SK-N-SH (cell line): ENCODE measurements around the gene GFI1B. TPM values are rescaled to one million over a fixed set of nuclear protein-coding genes. Genes with fewer than 3 reads are reported as not detected.

ENCODE experiments used
- CTCF ChIA-PET: fragments of 300-600, 350-600 bp; formaldehyde crosslinking; extraction: SDS; loops from one replicate; lab custom pipeline; 2021; lab: Yijun Ruan, JAX
- POLR2A ChIA-PET: fragments of 350-600 bp; sonication (Branson Sonifier 250); formaldehyde crosslinking; extraction: SDS; loops from one replicate; lab custom pipeline; 2020; ENCODE audit warnings: antibody characterized with exemption, inconsistent platforms; lab: Yijun Ruan, JAX
- DNase-seq: peaks from one replicate; pipeline ENCODE4 v3.0.0; 2012
- H2AFZ ChIP-seq: fragments of 200-600 bp; sonication (generic); 2 replicates; pipeline ENCODE4 v1.8.1; 2016; ENCODE audit warnings: antibody characterized with exemption, mild to moderate bottlenecking, low read depth
- H3F3A ChIP-seq: fragments of 200-600 bp; sonication (generic); replicated peaks from 2 replicates; pipeline ENCODE3; 2016; ENCODE audit warnings: antibody characterized with exemption, mild to moderate bottlenecking; ENCODE audit not compliant: insufficient read depth
- H3K27ac ChIP-seq, 2 experiments: fragments of 200-500 bp in 1 of 2; fragments of 200-600 bp in 1 of 2; sonication (Bioruptor generic) in 1 of 2; sonication (generic), shearing (Covaris generic) in 1 of 2; 2 replicates each; pipeline versions ENCODE4 v1.5.1 to v1.6.1; 2014 to 2016; ENCODE audit warnings: low read depth in 2 of 2, inconsistent platforms in 1 of 2, low read length in 1 of 2, mild to moderate bottlenecking in 1 of 2, mixed read lengths in 1 of 2
- H3K27me3 ChIP-seq: fragments of 200-600 bp; sonication (generic), shearing (Covaris generic); 2 replicates; pipeline ENCODE4 v1.6.1; 2016; ENCODE audit warnings: mixed run types; ENCODE audit not compliant: insufficient read depth
- H3K36me3 ChIP-seq, 2 experiments: fragments of 200-500 bp in 1 of 2; fragments of 200-600 bp in 1 of 2; sonication (Bioruptor generic) in 1 of 2; sonication (generic) in 1 of 2; replicated peaks in 1 of 2; 2 replicates each; pipeline versions ENCODE3 to v1.5.1; 2014 to 2016; ENCODE audit warnings: low read length in 1 of 2, mild to moderate bottlenecking in 1 of 2; ENCODE audit not compliant: insufficient read depth in 2 of 2, control insufficient read depth in 1 of 2
- H3K4me1 ChIP-seq, 2 experiments: fragments of 200-500 bp in 1 of 2; fragments of 200-600 bp in 1 of 2; sonication (Bioruptor generic) in 1 of 2; sonication (generic), shearing (Covaris generic) in 1 of 2; 2 replicates each; pipeline versions ENCODE4 v1.5.1 to v1.6.1; 2014 to 2016; ENCODE audit warnings: low read depth in 1 of 2, low read length in 1 of 2, mixed run types in 1 of 2; ENCODE audit not compliant: insufficient read depth in 2 of 2, control insufficient read depth in 1 of 2
- H3K4me2 ChIP-seq: fragments of 200-600 bp; sonication (generic), shearing (Covaris generic); 2 replicates; pipeline ENCODE4 v1.6.1; 2017; ENCODE audit warnings: mixed run types
- H3K4me3 ChIP-seq, 2 experiments: fragments of 200-500 bp in 1 of 2; fragments of 200-600 bp in 1 of 2; sonication (Bioruptor generic) in 1 of 2; sonication (generic), shearing (Covaris generic) in 1 of 2; 2 replicates each; pipeline versions ENCODE4 v1.5.1 to v1.8.1; 2014 to 2016; ENCODE audit warnings: low read depth in 2 of 2, inconsistent platforms in 1 of 2, low read length in 1 of 2, mild to moderate bottlenecking in 1 of 2, mixed read lengths in 1 of 2, moderate library complexity in 1 of 2
- H3K79me2 ChIP-seq: fragments of 200-600 bp; sonication (generic); 2 replicates; pipeline ENCODE4 v1.8.1; 2017; ENCODE audit warnings: mild to moderate bottlenecking; ENCODE audit not compliant: insufficient read depth
- H3K9ac ChIP-seq: fragments of 200-600 bp; sonication (generic); 2 replicates; pipeline ENCODE4 v1.6.1; 2017; ENCODE audit warnings: mixed run types
- H3K9me2 ChIP-seq: fragments of 200-600 bp; sonication (generic); 2 replicates; pipeline ENCODE4 v1.6.1; 2017; ENCODE audit warnings: mixed run types
- H3K9me3 ChIP-seq: fragments of 200-600 bp; sonication (generic); 2 replicates; pipeline ENCODE4 v1.6.1; 2017; ENCODE audit warnings: mixed run types, mild to moderate bottlenecking, moderate library complexity
- H4K20me1 ChIP-seq: fragments of 200-600 bp; sonication (generic); 2 replicates; pipeline ENCODE4 v1.6.1; 2017; ENCODE audit warnings: mild to moderate bottlenecking, mixed run types; ENCODE audit not compliant: insufficient read depth
- ELF1 ChIP-seq: IDR thresholded peaks from 2 replicates; pipeline ENCODE4 v1.4.0; 2012
- EZH2phosphoT487 ChIP-seq: fragments of 200-600 bp; sonication (generic); IDR thresholded peaks from 2 replicates; pipeline ENCODE4 v1.6.1; 2017; ENCODE audit warnings: low read depth, mixed run types, mild to moderate bottlenecking, antibody characterized with exemption, moderate library complexity, borderline replicate concordance
- FOXJ3 ChIP-seq: sonication (generic); formaldehyde crosslinking; IDR thresholded peaks from 2 replicates; pipeline ENCODE4 v1.5.1; 2020; ENCODE audit warnings: mild to moderate bottlenecking, missing genetic modification reagents
- FOXM1 ChIP-seq: IDR thresholded peaks from 2 replicates; pipeline ENCODE4 v1.4.0; 2012; ENCODE audit warnings: low read depth, mild to moderate bottlenecking
- GABPA ChIP-seq: IDR thresholded peaks from 2 replicates; pipeline ENCODE4 v1.4.0; 2012; ENCODE audit warnings: low read depth, mild to moderate bottlenecking
- JUND ChIP-seq: IDR thresholded peaks from 2 replicates; pipeline ENCODE4 v1.4.0; 2012
- MEF2A ChIP-seq: IDR thresholded peaks from 2 replicates; pipeline ENCODE4 v1.4.0; 2012; ENCODE audit warnings: low read depth, borderline replicate concordance
- MXI1 ChIP-seq: IDR thresholded peaks from 2 replicates; pipeline ENCODE4 v1.6.1; 2012; ENCODE audit warnings: mild to moderate bottlenecking, low read depth, low read length, improper control_type of control experiment
- NFIC ChIP-seq: IDR thresholded peaks from 2 replicates; pipeline ENCODE4 v1.4.0; 2012; ENCODE audit warnings: borderline replicate concordance
- POLR2AphosphoS5 ChIP-seq: IDR thresholded peaks from 2 replicates; pipeline ENCODE4 v1.6.1; 2012; ENCODE audit warnings: low read depth, low read length
- RFX5 ChIP-seq: IDR thresholded peaks from 2 replicates; pipeline ENCODE4 v1.6.1; 2012; ENCODE audit warnings: mild to moderate bottlenecking, improper control_type of control experiment, low read length
- RXRA ChIP-seq: IDR thresholded peaks from 2 replicates; pipeline ENCODE4 v1.4.0; 2012; ENCODE audit warnings: low read depth, mild to moderate bottlenecking, borderline replicate concordance
- SMC3 ChIP-seq: IDR thresholded peaks from 2 replicates; pipeline ENCODE4 v1.6.1; 2012; ENCODE audit warnings: low read depth, low read length, improper control_type of control experiment
- TAF1 ChIP-seq: IDR thresholded peaks from 2 replicates; pipeline ENCODE4 v1.6.1; 2012; ENCODE audit warnings: low read depth, mild to moderate bottlenecking, low read length, moderate library complexity, borderline replicate concordance
- YY1 ChIP-seq: IDR thresholded peaks from 2 replicates; pipeline ENCODE4 v1.4.0; 2012; ENCODE audit warnings: low read depth, mild to moderate bottlenecking
- WGBS: methylation state at CpG from one replicate; pipeline ENCODE4 v1.1.6; 2017; ENCODE audit warnings: low lambda C conversion rate; 5-methylcytosine and 5-hydroxymethylcytosine counted together
- polyA plus RNA-seq, 3 experiments: library from polyadenylated mRNA; depleted of rRNA; stranded (reverse); fragments of >200 nt; gene quantifications; 2 replicates each; pipeline ENCODE4 v1.2.3, GENCODE V29; 2012
- TF ChIP-seq, protein P1 (sequence below): IDR thresholded peaks from 2 replicates; pipeline ENCODE4 v1.4.0; 2012; ENCODE audit warnings: low read depth, borderline replicate concordance
- TF ChIP-seq, protein P2 (sequence below): IDR thresholded peaks from 2 replicates; pipeline ENCODE4 v1.6.1; 2012; ENCODE audit warnings: mild to moderate bottlenecking, low read depth, low read length, moderate library complexity

Gene GFI1B
- polyA plus RNA-seq, 1 of the 3 experiments (the other 2 are of a cell fraction) = not detected

DNA sequence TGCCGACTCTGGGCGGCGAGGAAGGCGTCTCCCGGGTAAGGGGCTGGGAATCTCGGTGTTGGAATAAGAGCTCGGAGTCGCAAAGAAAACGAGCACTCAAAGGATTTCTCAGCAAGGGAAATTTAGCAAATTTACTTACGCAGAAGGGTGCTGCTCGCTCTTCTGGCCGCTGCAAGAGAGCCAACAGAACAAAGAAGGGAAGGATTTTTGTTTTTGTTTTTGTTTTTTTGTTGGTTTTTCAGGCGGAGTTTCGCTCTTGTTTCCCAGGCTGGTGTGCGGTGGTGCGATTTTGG is 52.6 kb downstream of the GFI1B start:
- Histone ChIP-seq H3K9ac (peak overlapping the region; percentile 90), H3K9me3 (no peaks in the 10 kb centered on the region), H3K79me2 (peaks cover 73% of the 10 kb centered on the region), H3F3A (peaks cover 6% of the 10 kb centered on the region), H2AFZ (peak overlapping the region; percentile 86), H3K27ac (peak overlapping the region; percentile 82 to 96; a peak in 3 of 4 replicates), H4K20me1 (peaks cover 12% of the 10 kb centered on the region; the same call in 1 of the 2 replicates), H3K27me3 (no peaks in the 10 kb centered on the region), H3K4me2 (peak overlapping the region; percentile 86), H3K9me2 (no peaks in the 10 kb centered on the region), H3K4me1 (peaks cover 10 to 13% of the 10 kb centered on the region in 2 experiments; a peak in 2 of 4 replicates), H3K4me3 (peak overlapping the region; percentile 89 to 97), H3K36me3 (peaks cover 9% of the 10 kb centered on the region in 2 experiments)
- ChIA-PET POLR2A (interaction anchor here (0.6 to 1.9 kb wide), 6 partner anchors 9 to 118 kb away, joined by 4 to 10 read pairs (median 6); no protein-coding TSS in a partner anchor), CTCF (interaction anchor here (0.7 to 13.6 kb wide), 7 partner anchors 9 to 117 kb away, joined by 3 to 216 read pairs (median 9); partner anchors contain the start of gene GFI1B)
- WGBS = under 1% methylated on average over 16 of the region's 16 CpGs
- no peak for TF ChIP-seq MXI1
- TF ChIP-seq RFX5 = no peak
- no peak for TF ChIP-seq RXRA
- no peak for TF ChIP-seq EZH2phosphoT487
- no peak for TF ChIP-seq SMC3
- no peak for TF ChIP-seq FOXM1
- no peak for DNase-seq

DNA sequence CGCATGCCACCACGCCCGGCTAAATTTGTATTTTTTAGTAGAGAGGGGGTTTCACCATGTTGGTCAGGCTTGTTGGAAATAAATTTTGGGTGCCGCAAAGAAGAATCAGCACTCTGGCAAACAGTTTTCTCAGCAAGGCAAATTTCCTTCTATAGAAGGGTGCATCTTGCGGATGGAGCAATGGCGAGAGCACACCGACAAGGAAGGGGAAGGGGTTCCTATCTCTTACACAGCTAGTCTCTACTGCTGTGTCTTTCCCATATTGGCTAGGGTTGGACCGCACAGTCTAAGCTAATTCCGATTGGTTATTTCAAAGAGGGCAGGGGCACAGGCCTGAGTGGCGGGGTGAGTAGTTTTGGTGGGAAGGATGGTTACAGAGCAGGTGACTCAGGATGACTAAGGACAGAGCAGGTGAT is 53.0 kb downstream of the GFI1B start:
- H4K20me1 ChIP-seq = peaks cover 15% of the 10 kb centered on the region; the same call in 1 of the 2 replicates
- WGBS = 19% methylated on average over 10 of the region's 10 CpGs
- H3K9me3 ChIP-seq = no peaks in the 10 kb centered on the region
- POLR2A ChIA-PET = interaction anchor here (0.6 to 1.9 kb wide), 6 partner anchors 9 to 118 kb away, joined by 4 to 10 read pairs (median 6); no protein-coding TSS in a partner anchor
- peaks cover 6% of the 10 kb centered on the region for H3F3A ChIP-seq
- H2AFZ ChIP-seq = peak overlapping the region; percentile 86; the same call in 1 of the 2 replicates
- peak overlapping the region; percentile 89 to 97 for H3K4me3 ChIP-seq
- H3K9me2 ChIP-seq = no peaks in the 10 kb centered on the region
- TF ChIP-seq JUND = no peak
- TF ChIP-seq ELF1 = no peak
- no peak for TF ChIP-seq MXI1
- no peak for TF ChIP-seq MEF2A
- TF ChIP-seq YY1 = no peak
- TF ChIP-seq, all 33 proteins: peak for 0
- peak overlapping the region; percentile 90 for H3K9ac ChIP-seq
- H3K4me2 ChIP-seq = peak overlapping the region; percentile 86
- H3K4me1 ChIP-seq = peaks cover 10 to 13% of the 10 kb centered on the region in 2 experiments; a peak in 2 of 4 replicates
- CTCF ChIA-PET = interaction anchor here (0.7 to 13.6 kb wide), 7 partner anchors 9 to 116 kb away, joined by 3 to 216 read pairs (median 9); partner anchors contain the start of gene GFI1B
- peaks cover 77% of the 10 kb centered on the region for H3K79me2 ChIP-seq
- H3K36me3 ChIP-seq = peaks cover 9% of the 10 kb centered on the region in 2 experiments
- H3K27ac ChIP-seq = no peak overlapping the region
- no peak for DNase-seq
- H3K27me3 ChIP-seq = no peaks in the 10 kb centered on the region

GRCh38 chr9:133032171-133032570 is 53.7 kb downstream of the GFI1B start:
- POLR2A ChIA-PET = no interaction called here
- CTCF ChIA-PET = interaction anchor here (1.0 to 13.6 kb wide), 5 partner anchors 9 to 116 kb away, joined by 3 to 216 read pairs (median 26); no protein-coding TSS in a partner anchor
- 98% methylated on average over 10 of the region's 10 CpGs for WGBS
- DNase-seq = no peak
- no peaks in the 10 kb centered on the region for H3K9me2 ChIP-seq
- H3K4me2 ChIP-seq = peak overlapping the region; percentile 86
- H3K4me3 ChIP-seq = peak overlapping the region in 1 of 2 experiments; percentile 97; a peak in 2 of 4 replicates
- H3K9me3 ChIP-seq = no peaks in the 10 kb centered on the region
- H4K20me1 ChIP-seq = peaks cover 17% of the 10 kb centered on the region
- H3K27ac ChIP-seq = no peak overlapping the region
- peaks cover 9 to 11% of the 10 kb centered on the region in 2 experiments for H3K36me3 ChIP-seq
- H3K9ac ChIP-seq = no peak overlapping the region
- no peaks in the 10 kb centered on the region for H3K27me3 ChIP-seq
- peaks cover 10 to 13% of the 10 kb centered on the region in 2 experiments; a peak in 2 of 4 replicates for H3K4me1 ChIP-seq
- peaks cover 84% of the 10 kb centered on the region for H3K79me2 ChIP-seq
- H3F3A ChIP-seq = peaks cover 6% of the 10 kb centered on the region
- no peak overlapping the region for H2AFZ ChIP-seq
- no peak for TF ChIP-seq MEF2A
- no peak for TF ChIP-seq GABPA
- TF ChIP-seq POLR2AphosphoS5 = no peak
- no peak for TF ChIP-seq FOXJ3 (CRISPR knock-in tag)
- TF ChIP-seq, protein P1, sequence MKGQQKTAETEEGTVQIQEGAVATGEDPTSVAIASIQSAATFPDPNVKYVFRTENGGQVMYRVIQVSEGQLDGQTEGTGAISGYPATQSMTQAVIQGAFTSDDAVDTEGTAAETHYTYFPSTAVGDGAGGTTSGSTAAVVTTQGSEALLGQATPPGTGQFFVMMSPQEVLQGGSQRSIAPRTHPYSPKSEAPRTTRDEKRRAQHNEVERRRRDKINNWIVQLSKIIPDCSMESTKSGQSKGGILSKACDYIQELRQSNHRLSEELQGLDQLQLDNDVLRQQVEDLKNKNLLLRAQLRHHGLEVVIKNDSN = no peak
- TF ChIP-seq, protein P2, sequence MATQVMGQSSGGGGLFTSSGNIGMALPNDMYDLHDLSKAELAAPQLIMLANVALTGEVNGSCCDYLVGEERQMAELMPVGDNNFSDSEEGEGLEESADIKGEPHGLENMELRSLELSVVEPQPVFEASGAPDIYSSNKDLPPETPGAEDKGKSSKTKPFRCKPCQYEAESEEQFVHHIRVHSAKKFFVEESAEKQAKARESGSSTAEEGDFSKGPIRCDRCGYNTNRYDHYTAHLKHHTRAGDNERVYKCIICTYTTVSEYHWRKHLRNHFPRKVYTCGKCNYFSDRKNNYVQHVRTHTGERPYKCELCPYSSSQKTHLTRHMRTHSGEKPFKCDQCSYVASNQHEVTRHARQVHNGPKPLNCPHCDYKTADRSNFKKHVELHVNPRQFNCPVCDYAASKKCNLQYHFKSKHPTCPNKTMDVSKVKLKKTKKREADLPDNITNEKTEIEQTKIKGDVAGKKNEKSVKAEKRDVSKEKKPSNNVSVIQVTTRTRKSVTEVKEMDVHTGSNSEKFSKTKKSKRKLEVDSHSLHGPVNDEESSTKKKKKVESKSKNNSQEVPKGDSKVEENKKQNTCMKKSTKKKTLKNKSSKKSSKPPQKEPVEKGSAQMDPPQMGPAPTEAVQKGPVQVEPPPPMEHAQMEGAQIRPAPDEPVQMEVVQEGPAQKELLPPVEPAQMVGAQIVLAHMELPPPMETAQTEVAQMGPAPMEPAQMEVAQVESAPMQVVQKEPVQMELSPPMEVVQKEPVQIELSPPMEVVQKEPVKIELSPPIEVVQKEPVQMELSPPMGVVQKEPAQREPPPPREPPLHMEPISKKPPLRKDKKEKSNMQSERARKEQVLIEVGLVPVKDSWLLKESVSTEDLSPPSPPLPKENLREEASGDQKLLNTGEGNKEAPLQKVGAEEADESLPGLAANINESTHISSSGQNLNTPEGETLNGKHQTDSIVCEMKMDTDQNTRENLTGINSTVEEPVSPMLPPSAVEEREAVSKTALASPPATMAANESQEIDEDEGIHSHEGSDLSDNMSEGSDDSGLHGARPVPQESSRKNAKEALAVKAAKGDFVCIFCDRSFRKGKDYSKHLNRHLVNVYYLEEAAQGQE = no peak
- no peak for TF ChIP-seq TAF1
- TF ChIP-seq NFIC = no peak
